Measurements from ENCODE around the gene LITAFD. TPM values are rescaled to one million over a fixed set of nuclear protein-coding genes. Genes with fewer than 3 reads are reported as not detected.

Gene LITAFD
- total and polyA plus RNA-seq, 10 of the 15 experiments (the other 5 are each of a cell fraction or from before 2014, with no cell fraction given): not detected

- H3K4me1 ChIP-seq (ENCODE audit: control insufficient read depth, insufficient read depth, low read length): peaks cover under 1% of the 10 kb centered on the region; the same call in 1 of the 2 replicates
- no peaks in the 10 kb centered on the region; the same call in none of the 2 replicates for H3K79me2 ChIP-seq (ENCODE audit: control insufficient read depth, insufficient read depth, low read length)
- H3K9ac ChIP-seq (ENCODE audit: control insufficient read depth, insufficient read depth, low read length): no peak overlapping the region
- H3K9me3 ChIP-seq (replicated peaks; ENCODE audit: control insufficient read depth, insufficient read depth, low read length): no peaks in the 10 kb centered on the region
- no peak for FAIRE-seq
- no peak overlapping the region for H2AFZ ChIP-seq (ENCODE audit: control insufficient read depth, low read depth, low read length)
- ChIA-PET CTCF (interaction anchor here (1.2 to 2.0 kb wide), 3 partner anchors 10 to 20 kb away, joined by 3 to 8 read pairs (median 4); no protein-coding TSS in a partner anchor), SMC1A (ENCODE audit: uncharacterized antibody, unreplicated experiment) (interaction anchor here (1.0 kb wide), 1 partner anchor 16 kb away, joined by 3 read pairs; no protein-coding TSS in a partner anchor), POLR2A (interaction anchor here (0.6 kb wide), 1 partner anchor 195 kb away, joined by 5 read pairs; no protein-coding TSS in a partner anchor), RAD21 (ENCODE audit: unreplicated experiment) (interaction anchor here (0.9 kb wide), 1 partner anchor 93 kb away, joined by 3 read pairs; no protein-coding TSS in a partner anchor)
- TF ChIP-seq YY1 (IDR thresholded peaks at IDR 0.05; ENCODE audit: low read depth, low read length): no peak
- TF ChIP-seq MEF2B (IDR thresholded peaks at IDR 0.05; ENCODE audit: partially characterized antibody, poor library complexity, severe bottlenecking): no peak
- no peak for TF ChIP-seq CBX5 (IDR thresholded peaks at IDR 0.05; ENCODE audit: low read depth)
- TF ChIP-seq LARP7 (IDR thresholded peaks at IDR 0.05): no peak
- TF ChIP-seq SREBF2 (IDR thresholded peaks at IDR 0.05; ENCODE audit: low read length): no peak
- TF ChIP-seq HDAC2 (IDR thresholded peaks at IDR 0.05): no peak
- no peak for TF ChIP-seq DPF2 (IDR thresholded peaks at IDR 0.05)
- TF ChIP-seq SMC3 (IDR thresholded peaks at IDR 0.05; ENCODE audit: borderline replicate concordance, low read length): no peak
- no peak for TF ChIP-seq ATF2 (IDR thresholded peaks at IDR 0.05; ENCODE audit: low read length)
- TF ChIP-seq NFYA (IDR thresholded peaks at IDR 0.05; ENCODE audit: borderline replicate concordance, low read depth, low read length): no peak
- no peak for TF ChIP-seq TAF1 (IDR thresholded peaks at IDR 0.05; ENCODE audit: borderline replicate concordance, low read depth, low read length)
- TF ChIP-seq KLF5 (IDR thresholded peaks at IDR 0.05; ENCODE audit: partially characterized antibody): no peak
- TF ChIP-seq STAT1 (conservative IDR thresholded peaks at IDR 0.05): no peak
- TF ChIP-seq SPI1 (IDR thresholded peaks at IDR 0.05; ENCODE audit: borderline replicate concordance, insufficient read depth, low read depth, low read length): no peak
- peaks cover 35 to 51% of the 10 kb centered on the region in 2 experiments for H3K36me3 ChIP-seq (ENCODE audit: control insufficient read depth in 2 of 2, insufficient read depth in 2 of 2, low read length in 1 of 2)
- no peak overlapping the region for H3K27ac ChIP-seq (ENCODE audit: control insufficient read depth, insufficient read depth)
- H3K27me3 ChIP-seq (replicated peaks in 1 of 2; ENCODE audit: control insufficient read depth in 2 of 2, insufficient read depth in 2 of 2, low read length in 1 of 2): no peaks in the 10 kb centered on the region
- intact Hi-C loops (cut with micrococcal nuclease; ENCODE audit: unreplicated experiment): no loop called here
- ATAC-seq: no peak
- no peak overlapping the region for H3K4me3 ChIP-seq
- peaks cover 4% of the 10 kb centered on the region; the same call in 1 of the 2 replicates for H4K20me1 ChIP-seq (ENCODE audit: control insufficient read depth, insufficient read depth)
- H3K4me2 ChIP-seq (ENCODE audit: control insufficient read depth, insufficient read depth): no peak overlapping the region
- 91% methylated on average over 7 of the region's 7 CpGs for WGBS (ENCODE audit: insufficient coverage, insufficient replicate concordance, low lambda C conversion rate, missing lambda C conversion rate)
- DNase-seq (ENCODE audit: low read depth, low spot score): no peak
- TSS peak; percentile 35 for BruUV-seq (replicated peaks)
- in situ Hi-C loops (cut with MboI): no loop called here
Measured at GRCh38 chr16:8915722-8916301, 33.7 kb downstream of the LITAFD start.
